Prostate gland (tissue), 2 donors: ENCODE measurements around the gene MALRD1.

Experiments
- CTCF ChIP-seq, 4 experiments: fragments of 200-600 bp in 2 of 4; fragments of 450-650 bp in 2 of 4; sonication (generic) in 2 of 4; IDR thresholded peaks; 1 replicate in 3 of 4; 2 replicates in 1 of 4; pipeline ENCODE4 v1.5.1; 2016 to 2019; ENCODE audit warnings: antibody characterized with exemption in 4 of 4, mild to moderate bottlenecking in 2 of 4, moderate library complexity in 2 of 4
- POLR2A ChIP-seq: fragments of 450-650 bp; IDR thresholded peaks from one replicate; pipeline ENCODE4 v1.6.1; 2016; ENCODE audit warnings: antibody characterized with exemption, mild to moderate bottlenecking
- POLR2AphosphoS5 ChIP-seq: sonication (generic); formaldehyde crosslinking; IDR thresholded peaks from one replicate; pipeline ENCODE4 v1.6.1; 2017; ENCODE audit warnings: antibody characterized with exemption

GRCh38 chr10:19756919-19757318, 708.3 kb downstream of the MALRD1 start:
- no peak for TF ChIP-seq CTCF (IDR thresholded peaks at IDR 0.05)
- no peak for TF ChIP-seq POLR2AphosphoS5
- no peak for TF ChIP-seq POLR2A
